Measurements from ENCODE around the gene IL32.

The IL32 gene, protein sequence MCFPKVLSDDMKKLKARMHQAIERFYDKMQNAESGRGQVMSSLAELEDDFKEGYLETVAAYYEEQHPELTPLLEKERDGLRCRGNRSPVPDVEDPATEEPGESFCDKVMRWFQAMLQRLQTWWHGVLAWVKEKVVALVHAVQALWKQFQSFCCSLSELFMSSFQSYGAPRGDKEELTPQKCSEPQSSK

DNA sequence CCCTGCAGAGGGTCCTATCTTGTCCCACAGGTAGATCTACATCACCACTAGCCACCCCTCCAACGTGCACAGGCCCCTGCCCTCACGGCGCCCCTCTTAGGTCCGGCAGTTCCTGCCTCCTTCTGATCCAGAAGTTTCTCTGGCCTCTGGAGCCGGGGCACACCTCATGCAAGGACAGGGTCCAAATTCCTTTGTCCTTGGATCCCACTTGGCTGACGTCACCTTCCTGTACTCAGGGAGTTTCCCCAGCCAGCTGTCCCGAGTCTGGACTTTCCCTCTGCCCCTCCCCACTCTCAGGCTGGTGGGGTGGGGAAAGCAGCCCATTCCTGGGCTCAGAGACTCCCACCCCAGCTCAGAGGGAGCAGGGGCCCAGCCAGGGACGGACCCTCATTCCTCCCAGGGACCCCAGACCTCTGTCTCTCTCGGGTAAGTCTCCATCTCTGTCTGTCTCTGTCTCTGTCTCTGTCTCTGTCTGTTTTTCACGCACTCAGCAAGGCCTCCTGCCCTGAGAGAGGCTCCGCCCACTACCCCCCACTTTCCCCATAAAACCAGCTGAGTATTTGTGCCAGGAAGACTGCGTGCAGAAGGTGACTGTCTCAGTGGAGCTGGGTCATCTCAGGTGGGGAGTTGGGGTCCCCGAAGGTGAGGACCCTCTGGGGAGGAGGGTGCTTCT is at the start of gene IL32:
Gene IL32, plus strand, starts transcription at position 572 of the 673 bp plus-strand sequence. CDS start 172 bp downstream, outside the sequence.
- Histone ChIP-seq H3K4me1 (ENCODE audit: control insufficient read depth, insufficient read depth, low read length) (peaks cover 2% of the 10 kb centered on the region; the same call in 1 of the 2 replicates), H3K4me3 (ENCODE audit: low read length) (no peak within 1 kb of the TSS), H3K27ac (ENCODE audit: low read length) (no peak within 1 kb of the TSS), H3K36me3 (ENCODE audit: control insufficient read depth, insufficient read depth, low read length) (no peaks in the 10 kb centered on the region), H3K9me3 (ENCODE audit: control insufficient read depth, insufficient read depth, low read length) (no peaks in the 10 kb centered on the region), H3K27me3 (ENCODE audit: control insufficient read depth, insufficient read depth, low read length) (no peaks in the 10 kb centered on the region)
- WGBS (ENCODE audit: insufficient coverage, insufficient read length): no CpG with 5 or more reads among the region's 13 CpGs
- DNase-seq (ENCODE audit: low read depth, low spot score): no peak

DNA sequence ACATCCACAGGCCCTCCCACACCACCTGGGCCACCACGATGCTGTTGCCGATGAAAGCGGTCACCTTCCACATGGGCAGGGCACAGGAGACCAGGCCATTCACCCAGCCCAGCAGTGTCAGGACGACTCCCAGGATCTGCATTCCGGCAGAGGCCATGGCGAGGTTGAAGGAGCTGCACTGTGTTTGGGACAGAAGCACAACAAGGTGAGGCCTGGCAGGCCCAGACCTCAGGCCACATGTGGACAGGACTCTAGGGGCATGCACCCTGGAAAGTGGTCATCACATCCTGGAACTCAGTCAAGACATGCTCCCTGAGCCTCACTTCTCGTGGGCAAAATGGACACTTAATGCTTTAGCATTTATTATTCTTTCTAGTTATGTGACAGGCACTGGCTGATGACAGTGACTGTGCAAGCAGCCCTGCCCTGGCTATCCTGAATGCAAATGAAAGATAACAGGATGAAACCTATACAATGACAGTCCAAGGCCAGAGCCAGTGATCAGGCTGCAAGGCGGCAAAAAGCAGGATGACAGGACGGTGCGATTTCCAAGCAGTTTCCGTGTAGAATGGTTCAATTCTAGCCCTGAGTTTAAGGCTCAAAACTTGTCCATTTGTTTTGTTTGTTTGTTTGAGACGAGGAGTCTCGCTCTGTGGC is 49.4 kb upstream of the IL32 start:
- Histone ChIP-seq H3K27ac (ENCODE audit: low read length) (no peak overlapping the region), H3K4me3 (ENCODE audit: low read length) (no peak overlapping the region), H3K4me1 (ENCODE audit: control insufficient read depth, insufficient read depth, low read length) (peaks cover 27% of the 10 kb centered on the region), H3K36me3 (ENCODE audit: control insufficient read depth, insufficient read depth, low read length) (peaks cover 10% of the 10 kb centered on the region), H3K9me3 (ENCODE audit: control insufficient read depth, insufficient read depth, low read length) (no peaks in the 10 kb centered on the region), H3K27me3 (ENCODE audit: control insufficient read depth, insufficient read depth, low read length) (no peaks in the 10 kb centered on the region)
- DNase-seq (ENCODE audit: low read depth, low spot score): no peak
- no CpG with 5 or more reads among the region's 13 CpGs for WGBS (ENCODE audit: insufficient coverage, insufficient read length)

DNA sequence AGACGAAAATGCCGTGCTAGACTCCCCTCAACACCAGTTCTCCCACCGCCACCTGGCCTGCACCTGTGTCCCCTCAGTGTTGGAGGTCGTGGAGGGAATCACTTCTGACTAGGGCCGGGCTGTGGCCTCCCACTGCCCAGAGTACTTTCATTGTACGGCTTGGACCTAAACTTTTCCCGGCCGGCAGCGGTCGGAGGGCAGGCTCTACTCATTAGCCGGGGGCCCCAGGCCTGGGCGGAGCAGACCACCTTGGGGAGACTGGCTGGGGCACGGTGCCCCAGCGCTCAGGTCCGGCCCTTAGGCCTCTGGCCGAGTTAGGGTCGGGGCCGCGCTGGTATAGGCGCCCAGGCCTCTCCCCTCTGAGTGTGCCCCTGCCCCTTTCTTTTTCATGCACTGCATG is 48.1 kb upstream of the IL32 start:
- Histone ChIP-seq H3K27me3 (ENCODE audit: control insufficient read depth, insufficient read depth, low read length) (no peaks in the 10 kb centered on the region), H3K36me3 (ENCODE audit: control insufficient read depth, insufficient read depth, low read length) (peaks cover 13% of the 10 kb centered on the region), H3K4me1 (ENCODE audit: control insufficient read depth, insufficient read depth, low read length) (peaks cover 24% of the 10 kb centered on the region), H3K27ac (ENCODE audit: low read length) (no peak overlapping the region), H3K4me3 (ENCODE audit: low read length) (peak overlapping the region; percentile 76), H3K9me3 (ENCODE audit: control insufficient read depth, insufficient read depth, low read length) (no peaks in the 10 kb centered on the region)
- DNase-seq (ENCODE audit: low read depth, low spot score): no peak
- no CpG with 5 or more reads among the region's 20 CpGs for WGBS (ENCODE audit: insufficient coverage, insufficient read length)

DNA sequence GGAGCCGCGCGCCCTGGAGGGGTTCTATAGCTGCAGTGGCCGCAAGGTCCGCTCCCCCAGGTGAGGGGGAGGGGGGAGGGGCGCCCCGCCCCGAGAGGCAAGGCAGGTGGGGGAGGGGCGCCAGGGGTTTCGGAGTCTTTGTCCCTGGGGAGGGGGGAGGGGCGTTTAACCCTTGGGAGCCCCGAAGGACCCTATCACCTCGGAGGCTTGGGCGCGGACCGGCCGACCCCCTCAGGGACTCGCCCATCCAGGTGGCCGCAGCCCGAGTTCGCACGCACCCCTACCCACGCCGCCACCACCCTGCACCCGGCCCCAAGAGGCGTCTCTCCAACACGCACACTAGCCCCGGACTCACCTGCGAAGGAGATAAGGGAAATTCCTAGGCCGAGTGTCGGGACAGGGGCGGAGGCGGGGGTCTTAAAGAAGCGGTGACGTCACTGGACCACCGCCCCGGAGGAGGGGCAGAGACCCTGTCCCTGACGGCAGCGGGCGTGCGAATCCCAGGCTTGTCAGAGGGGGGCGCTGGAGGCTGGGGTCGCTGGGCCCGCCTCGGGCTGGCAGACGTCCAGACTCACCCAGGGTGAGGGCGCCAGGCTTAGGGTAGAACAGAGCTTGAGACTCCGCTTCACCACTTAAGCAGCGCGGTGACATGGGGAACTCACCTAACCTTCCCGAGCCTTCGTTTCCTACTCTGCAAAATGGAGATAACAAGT is 47.5 kb upstream of the IL32 start, which contains the start of gene CLDN6:
Gene CLDN6, minus strand, starts transcription at position 390 of the 713 bp plus-strand sequence. CDS start 2,162 bp downstream, outside the sequence.
- no peak within 1 kb of the TSS for H3K27ac ChIP-seq (ENCODE audit: low read length)
- H3K27me3 ChIP-seq (ENCODE audit: control insufficient read depth, insufficient read depth, low read length): no peaks in the 10 kb centered on the region
- no CpG with 5 or more reads among the region's 52 CpGs for WGBS (ENCODE audit: insufficient coverage, insufficient read length)
- peak within 1 kb of the TSS; percentile 76 for H3K4me3 ChIP-seq (ENCODE audit: low read length)
- no peak for DNase-seq (ENCODE audit: low read depth, low spot score)
- H3K9me3 ChIP-seq (ENCODE audit: control insufficient read depth, insufficient read depth, low read length): no peaks in the 10 kb centered on the region
- peaks cover 26% of the 10 kb centered on the region for H3K4me1 ChIP-seq (ENCODE audit: control insufficient read depth, insufficient read depth, low read length)
- peaks cover 16% of the 10 kb centered on the region for H3K36me3 ChIP-seq (ENCODE audit: control insufficient read depth, insufficient read depth, low read length)

DNA sequence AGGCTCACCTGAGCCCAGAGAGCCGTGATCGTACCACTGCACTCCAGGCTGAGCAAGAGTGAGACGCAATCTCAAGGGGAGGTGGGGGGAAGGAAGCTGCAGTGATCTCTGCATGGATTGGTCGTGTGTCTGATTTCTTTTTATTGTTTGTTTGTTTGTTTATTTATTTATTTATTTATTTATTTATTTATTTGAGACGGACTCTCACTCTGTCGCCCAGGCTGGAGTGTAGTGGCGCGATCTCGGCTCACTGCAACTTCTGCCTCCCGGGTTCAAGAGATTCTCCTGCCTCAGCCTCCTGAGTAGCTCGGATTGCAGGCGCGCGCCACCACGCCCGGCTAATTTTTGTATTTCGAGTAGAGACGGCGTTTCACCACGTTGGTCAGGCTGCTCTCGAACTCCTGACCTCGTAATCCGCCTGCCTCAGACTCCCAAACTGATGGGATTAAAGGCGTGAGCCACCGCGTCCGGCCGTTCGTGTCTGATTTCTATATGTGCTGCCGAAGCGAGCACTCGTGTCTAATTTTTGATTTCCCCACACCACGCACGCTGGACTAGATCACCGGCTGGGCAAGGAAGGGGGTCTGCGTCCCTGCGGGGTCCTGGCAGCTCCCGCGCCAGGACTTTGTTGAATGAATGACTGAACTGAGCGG is 45.7 kb upstream of the IL32 start:
- no peak for DNase-seq (ENCODE audit: low read depth, low spot score)
- H3K27me3 ChIP-seq (ENCODE audit: control insufficient read depth, insufficient read depth, low read length): no peaks in the 10 kb centered on the region
- H3K27ac ChIP-seq (ENCODE audit: low read length): no peak overlapping the region
- H3K36me3 ChIP-seq (ENCODE audit: control insufficient read depth, insufficient read depth, low read length): peaks cover 12% of the 10 kb centered on the region
- no CpG with 5 or more reads among the region's 40 CpGs for WGBS (ENCODE audit: insufficient coverage, insufficient read length)
- no peaks in the 10 kb centered on the region for H3K9me3 ChIP-seq (ENCODE audit: control insufficient read depth, insufficient read depth, low read length)
- peaks cover 10% of the 10 kb centered on the region for H3K4me1 ChIP-seq (ENCODE audit: control insufficient read depth, insufficient read depth, low read length)
- H3K4me3 ChIP-seq (ENCODE audit: low read length): peak overlapping the region; percentile 41; the same call in 1 of the 2 replicates

DNA sequence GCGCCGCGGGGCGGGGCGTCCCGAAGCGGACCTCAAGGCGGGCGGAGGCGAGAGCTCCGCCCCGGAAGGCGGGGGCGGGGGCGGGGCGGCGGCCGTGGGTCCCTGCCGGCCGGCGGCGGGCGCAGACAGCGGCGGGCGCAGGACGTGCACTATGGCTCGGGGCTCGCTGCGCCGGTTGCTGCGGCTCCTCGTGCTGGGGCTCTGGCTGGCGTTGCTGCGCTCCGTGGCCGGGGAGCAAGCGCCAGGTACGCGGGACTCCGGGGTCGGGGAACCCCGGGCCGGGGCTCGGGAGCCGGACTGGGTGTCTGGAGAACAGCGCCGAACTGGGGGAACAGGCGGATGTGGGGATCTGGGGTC is 45.2 kb upstream of the IL32 start, which contains the start of gene TNFRSF12A:
Gene TNFRSF12A, plus strand, starts transcription at position 122 of the 357 bp plus-strand sequence. Its CDS starts 30 bp downstream, at position 152.
- H3K27me3 ChIP-seq (ENCODE audit: control insufficient read depth, insufficient read depth, low read length): no peaks in the 10 kb centered on the region
- H3K4me3 ChIP-seq (ENCODE audit: low read length): peak within 1 kb of the TSS; percentile 41
- peaks cover 10% of the 10 kb centered on the region for H3K4me1 ChIP-seq (ENCODE audit: control insufficient read depth, insufficient read depth, low read length)
- H3K27ac ChIP-seq (ENCODE audit: low read length): no peak within 1 kb of the TSS
- DNase-seq (ENCODE audit: low read depth, low spot score): no peak
- H3K36me3 ChIP-seq (ENCODE audit: control insufficient read depth, insufficient read depth, low read length): peaks cover 12% of the 10 kb centered on the region
- no CpG with 5 or more reads among the region's 49 CpGs for WGBS (ENCODE audit: insufficient coverage, insufficient read length)
- H3K9me3 ChIP-seq (ENCODE audit: control insufficient read depth, insufficient read depth, low read length): no peaks in the 10 kb centered on the region

DNA sequence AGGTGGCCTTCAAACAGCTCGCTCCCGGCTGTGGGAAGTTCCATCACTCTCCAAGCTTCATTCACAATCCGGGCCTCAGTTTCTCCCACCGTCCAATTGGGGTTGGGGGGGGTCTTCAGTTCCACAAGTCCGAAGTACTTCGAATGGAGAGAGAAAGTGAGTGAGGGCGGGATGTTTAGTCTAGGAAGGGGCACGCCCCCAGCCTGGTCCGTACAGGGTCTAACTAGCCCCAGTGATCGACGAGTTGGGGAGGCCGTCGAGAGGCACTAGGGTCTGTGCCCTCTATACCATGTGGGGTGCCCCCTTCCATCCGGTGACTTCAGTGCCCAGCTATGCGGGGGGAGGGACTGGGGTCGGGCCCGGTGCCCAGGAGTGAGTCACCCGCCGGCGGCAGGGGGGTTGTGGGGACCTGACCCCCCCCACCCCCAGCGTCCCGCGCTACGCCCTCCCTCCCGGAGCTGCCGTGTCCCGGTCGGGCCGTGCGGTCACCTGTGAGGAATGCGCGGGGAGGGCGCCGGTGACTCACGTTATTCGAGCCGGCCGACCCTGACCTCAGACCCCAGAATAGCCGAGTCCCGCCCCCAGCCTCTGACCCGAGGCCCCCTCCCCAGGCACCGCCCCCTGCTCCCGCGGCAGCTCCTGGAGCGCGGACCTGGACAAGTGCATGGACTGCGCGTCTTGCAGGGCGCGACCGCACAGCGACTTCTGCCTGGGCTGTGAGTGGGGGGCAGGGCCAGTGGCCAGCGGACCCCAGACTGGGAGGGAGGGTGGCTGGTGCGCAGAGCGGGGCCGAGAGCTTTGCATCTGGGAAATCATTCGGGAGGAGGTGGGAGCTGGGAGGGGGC is 44.6 kb upstream of the IL32 start:
- DNase-seq (ENCODE audit: low read depth, low spot score): no peak
- no CpG with 5 or more reads among the region's 57 CpGs for WGBS (ENCODE audit: insufficient coverage, insufficient read length)
- H3K9me3 ChIP-seq (ENCODE audit: control insufficient read depth, insufficient read depth, low read length): no peaks in the 10 kb centered on the region
- peaks cover 10% of the 10 kb centered on the region for H3K36me3 ChIP-seq (ENCODE audit: control insufficient read depth, insufficient read depth, low read length)
- peaks cover 8% of the 10 kb centered on the region for H3K4me1 ChIP-seq (ENCODE audit: control insufficient read depth, insufficient read depth, low read length)
- H3K4me3 ChIP-seq (ENCODE audit: low read length): peak overlapping the region; percentile 41
- H3K27me3 ChIP-seq (ENCODE audit: control insufficient read depth, insufficient read depth, low read length): no peaks in the 10 kb centered on the region
- no peak overlapping the region for H3K27ac ChIP-seq (ENCODE audit: low read length)

DNA sequence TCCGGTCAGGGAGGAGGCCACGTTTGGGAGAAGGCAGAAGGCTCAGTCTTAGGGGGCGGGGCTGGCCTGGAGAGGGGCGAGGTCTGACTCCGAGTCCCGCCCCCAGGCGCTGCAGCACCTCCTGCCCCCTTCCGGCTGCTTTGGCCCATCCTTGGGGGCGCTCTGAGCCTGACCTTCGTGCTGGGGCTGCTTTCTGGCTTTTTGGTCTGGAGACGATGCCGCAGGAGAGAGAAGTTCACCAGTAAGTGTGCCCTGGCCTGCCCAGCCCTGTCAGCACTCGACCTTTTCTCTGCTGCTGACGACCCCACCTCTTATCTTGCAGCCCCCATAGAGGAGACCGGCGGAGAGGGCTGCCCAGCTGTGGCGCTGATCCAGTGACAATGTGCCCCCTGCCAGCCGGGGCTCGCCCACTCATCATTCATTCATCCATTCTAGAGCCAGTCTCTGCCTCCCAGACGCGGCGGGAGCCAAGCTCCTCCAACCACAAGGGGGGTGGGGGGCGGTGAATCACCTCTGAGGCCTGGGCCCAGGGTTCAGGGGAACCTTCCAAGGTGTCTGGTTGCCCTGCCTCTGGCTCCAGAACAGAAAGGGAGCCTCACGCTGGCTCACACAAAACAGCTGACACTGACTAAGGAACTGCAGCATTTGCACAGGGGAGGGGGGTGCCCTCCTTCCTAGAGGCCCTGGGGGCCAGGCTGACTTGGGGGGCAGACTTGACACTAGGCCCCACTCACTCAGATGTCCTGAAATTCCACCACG is 43.8 kb upstream of the IL32 start:
- DNase-seq (ENCODE audit: low read depth, low spot score): no peak
- Histone ChIP-seq H3K4me1 (ENCODE audit: control insufficient read depth, insufficient read depth, low read length) (peaks cover 5% of the 10 kb centered on the region), H3K27ac (ENCODE audit: low read length) (no peak overlapping the region), H3K27me3 (ENCODE audit: control insufficient read depth, insufficient read depth, low read length) (no peaks in the 10 kb centered on the region), H3K4me3 (ENCODE audit: low read length) (peak overlapping the region; percentile 41; the same call in 1 of the 2 replicates), H3K36me3 (ENCODE audit: control insufficient read depth, insufficient read depth, low read length) (peaks cover 14% of the 10 kb centered on the region), H3K9me3 (ENCODE audit: control insufficient read depth, insufficient read depth, low read length) (no peaks in the 10 kb centered on the region)
- WGBS (ENCODE audit: insufficient coverage, insufficient read length): no CpG with 5 or more reads among the region's 25 CpGs

DNA sequence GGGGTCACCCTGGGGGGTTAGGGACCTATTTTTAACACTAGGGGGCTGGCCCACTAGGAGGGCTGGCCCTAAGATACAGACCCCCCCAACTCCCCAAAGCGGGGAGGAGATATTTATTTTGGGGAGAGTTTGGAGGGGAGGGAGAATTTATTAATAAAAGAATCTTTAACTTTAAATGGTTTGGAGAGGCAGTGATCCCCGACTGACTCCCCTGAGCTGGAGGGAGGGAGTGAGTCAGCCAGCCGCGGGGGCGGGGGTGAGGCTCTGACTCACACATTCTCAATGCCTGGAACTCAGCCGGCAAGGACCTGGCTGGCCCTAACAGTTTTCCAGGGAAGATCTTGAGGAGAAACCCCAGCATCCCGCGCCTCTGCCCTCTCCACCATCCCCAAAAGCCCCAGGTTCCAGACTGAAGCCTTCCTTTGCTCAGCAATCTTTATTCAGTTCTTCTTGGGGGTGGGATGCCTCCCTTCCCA is 43.2 kb upstream of the IL32 start:
- no peak overlapping the region for H3K27ac ChIP-seq (ENCODE audit: low read length)
- DNase-seq (ENCODE audit: low read depth, low spot score): no peak
- no CpG with 5 or more reads among the region's 8 CpGs for WGBS (ENCODE audit: insufficient coverage, insufficient read length)
- H3K4me3 ChIP-seq (ENCODE audit: low read length): peak overlapping the region; percentile 6; the same call in 1 of the 2 replicates
- H3K4me1 ChIP-seq (ENCODE audit: control insufficient read depth, insufficient read depth, low read length): peaks cover 5% of the 10 kb centered on the region
- no peaks in the 10 kb centered on the region for H3K9me3 ChIP-seq (ENCODE audit: control insufficient read depth, insufficient read depth, low read length)
- H3K27me3 ChIP-seq (ENCODE audit: control insufficient read depth, insufficient read depth, low read length): no peaks in the 10 kb centered on the region
- H3K36me3 ChIP-seq (ENCODE audit: control insufficient read depth, insufficient read depth, low read length): peaks cover 18% of the 10 kb centered on the region
